NCI-H1436 (cell line): ENCODE results near the gene EFCAB9.
"Not testable (repeated sequence)": the region's sequence is repeated elsewhere in the genome, so short reads cannot be mapped to it uniquely, and the experiment has no call there.

Experiments
- DNase-seq: peaks from one replicate; lab custom pipeline; 2025; lab: John Stamatoyannopoulos, UW

EFCAB9 gene

GRCh38 chr5:172188893-172189692 lies 4.9 kb upstream of the EFCAB9 start:
- DNase-seq = no peak

GRCh38 chr5:172189693-172190296 lies 4.2 kb upstream of the EFCAB9 start:
- DNase-seq = no peak

DNA sequence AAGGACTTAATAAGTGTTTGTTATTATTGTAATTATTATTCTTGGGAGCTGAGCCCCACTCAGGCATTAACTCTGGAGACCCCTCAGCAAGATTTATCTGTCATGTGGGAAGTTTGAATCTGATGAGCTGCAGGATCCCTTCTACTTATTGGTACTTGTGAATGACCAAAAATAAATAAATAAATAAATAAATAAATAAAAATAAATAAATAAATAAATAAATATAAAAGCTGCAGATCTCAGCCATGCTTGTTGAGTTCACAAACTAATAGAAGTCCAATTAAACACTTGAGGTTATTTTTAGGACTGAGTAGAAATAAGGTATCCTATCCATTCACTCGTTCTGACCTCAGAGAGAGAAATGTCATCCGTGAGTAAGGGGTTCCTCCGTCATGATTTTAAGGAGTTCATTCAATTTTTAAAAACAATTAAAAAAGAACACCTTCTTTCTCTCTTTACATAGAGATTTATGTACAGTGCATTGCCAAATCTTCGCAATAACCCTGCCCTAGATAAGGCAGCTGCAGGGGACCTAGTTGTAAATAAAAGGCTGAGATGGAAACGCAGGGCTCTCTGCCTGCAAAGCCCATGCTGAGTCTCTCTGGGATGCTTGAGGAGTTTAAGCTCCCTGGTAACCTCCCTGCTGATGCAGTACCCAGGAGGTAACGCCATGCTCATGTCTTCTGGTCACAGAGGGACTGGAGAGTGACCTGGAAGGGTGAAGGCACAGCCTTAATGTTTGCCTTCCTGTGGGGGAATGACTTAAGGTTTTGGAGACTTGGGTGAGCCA lies 1.2 kb downstream of the EFCAB9 start:
- no peak for DNase-seq

DNA sequence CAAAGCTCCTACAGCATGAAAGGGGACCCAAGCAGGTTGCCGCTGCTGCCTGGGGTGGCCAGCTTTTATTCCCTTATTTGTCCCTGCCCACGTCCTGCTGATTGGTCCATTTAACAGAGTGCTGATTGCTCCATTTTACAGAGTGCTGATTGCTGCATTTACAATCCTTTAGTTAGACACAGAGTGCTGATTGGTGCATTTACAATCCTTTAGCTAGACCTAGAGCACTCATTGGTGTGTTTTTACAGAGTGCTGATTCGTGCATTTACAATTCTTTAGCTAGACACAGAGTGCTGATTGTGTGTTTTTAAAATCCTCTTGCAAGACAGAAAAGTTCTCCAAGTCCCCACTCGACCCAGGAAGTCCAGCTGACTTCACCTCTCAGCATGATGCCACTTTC lies 3.8 kb downstream of the EFCAB9 start:
- DNase-seq = not testable (repeated sequence)

DNA sequence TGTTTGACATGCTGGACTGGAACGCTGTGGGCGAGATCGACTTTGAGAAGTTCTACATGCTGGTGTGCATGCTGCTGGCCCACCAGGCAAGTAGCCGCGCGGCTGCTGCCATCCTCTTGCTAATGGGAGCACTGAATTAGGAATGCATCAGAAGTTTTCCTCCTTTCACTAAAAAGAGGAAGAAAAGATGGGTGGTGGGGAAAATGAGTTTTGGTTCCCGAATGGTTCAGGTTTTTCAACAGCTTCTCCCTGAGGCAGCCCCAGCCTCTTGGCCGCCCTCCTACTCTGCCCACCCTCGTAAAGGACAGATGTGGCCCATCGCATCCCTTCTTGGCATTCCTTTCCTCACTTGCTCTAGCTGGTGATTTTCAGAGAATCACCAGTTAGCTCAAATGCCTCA lies 5.5 kb downstream of the EFCAB9 start:
- no peak for DNase-seq

- no peak for DNase-seq
Observed at GRCh38 chr5:172200476-172200875, 6.5 kb downstream of the EFCAB9 start.

GRCh38 chr5:172205984-172206383 lies 12.0 kb downstream of the EFCAB9 start:
- not testable (repeated sequence) for DNase-seq

- no peak for DNase-seq
Observed at GRCh38 chr5:172207511-172207910, 13.5 kb downstream of the EFCAB9 start.

DNA sequence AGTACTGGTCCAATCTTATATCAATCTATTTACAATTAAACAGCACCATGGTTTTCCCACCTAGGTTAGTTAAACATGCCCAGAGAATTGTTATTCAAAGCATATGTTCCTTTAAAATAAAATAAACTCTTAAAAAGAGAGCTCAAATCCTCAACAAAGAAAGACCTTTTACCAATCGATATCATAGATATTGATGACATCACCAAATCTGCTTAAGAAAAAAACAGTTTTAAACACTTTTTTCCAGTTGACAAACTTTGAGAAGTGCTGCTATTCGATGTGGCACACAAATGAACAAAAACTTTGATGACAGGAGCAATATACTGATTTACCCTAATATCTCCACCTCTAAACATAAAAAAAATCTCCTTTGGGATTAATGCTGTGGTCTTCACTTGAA lies 15.7 kb downstream of the EFCAB9 start:
- DNase-seq = no peak

GRCh38 chr5:172211676-172212075 lies 17.7 kb downstream of the EFCAB9 start:
- DNase-seq = no peak

DNA sequence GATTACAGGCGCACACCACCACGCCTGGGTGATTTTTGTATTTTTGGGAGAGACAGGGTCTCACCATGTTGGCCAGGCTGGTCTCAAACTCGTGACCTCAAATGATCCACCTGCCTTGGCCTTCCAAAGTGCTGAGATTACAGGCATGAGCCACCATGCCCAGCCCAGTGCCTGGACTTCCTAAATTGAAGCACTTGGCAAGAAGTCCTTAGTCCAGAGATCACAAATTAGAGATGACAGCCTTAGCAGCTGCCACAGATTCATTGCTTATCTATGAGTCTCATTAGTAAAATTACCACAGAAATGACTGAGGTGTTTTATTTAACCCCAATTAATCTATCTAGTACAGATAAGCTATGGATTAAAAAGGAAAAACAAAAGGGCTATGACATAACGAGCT lies 19.2 kb downstream of the EFCAB9 start:
- DNase-seq = no peak

- no peak for DNase-seq
Observed at GRCh38 chr5:172216345-172216744, 22.4 kb downstream of the EFCAB9 start.

DNA sequence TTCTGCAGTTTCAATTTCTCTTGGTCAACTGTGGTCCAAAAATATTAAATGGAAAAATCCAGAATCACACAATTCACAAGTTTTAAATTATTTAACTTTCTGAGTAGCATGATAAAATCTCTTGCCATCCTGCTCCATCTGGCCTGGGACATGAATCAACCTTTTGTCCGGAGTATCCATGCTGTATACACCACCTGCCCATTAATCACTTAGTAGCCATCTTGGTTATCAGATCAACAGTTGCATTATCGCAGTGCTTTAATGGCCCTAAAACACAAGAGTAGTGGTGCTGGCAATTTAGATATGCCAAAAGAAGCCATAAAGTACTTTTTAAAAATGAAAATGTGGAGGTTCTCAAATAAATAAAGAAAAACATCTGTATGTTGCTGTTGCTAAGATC lies 25.3 kb downstream of the EFCAB9 start:
- DNase-seq = no peak

GRCh38 chr5:172223901-172224873 lies 30.2 kb downstream of the EFCAB9 start:
- no peak for DNase-seq

- DNase-seq = no peak
Observed at GRCh38 chr5:172224996-172225395, 31.0 kb downstream of the EFCAB9 start.

DNA sequence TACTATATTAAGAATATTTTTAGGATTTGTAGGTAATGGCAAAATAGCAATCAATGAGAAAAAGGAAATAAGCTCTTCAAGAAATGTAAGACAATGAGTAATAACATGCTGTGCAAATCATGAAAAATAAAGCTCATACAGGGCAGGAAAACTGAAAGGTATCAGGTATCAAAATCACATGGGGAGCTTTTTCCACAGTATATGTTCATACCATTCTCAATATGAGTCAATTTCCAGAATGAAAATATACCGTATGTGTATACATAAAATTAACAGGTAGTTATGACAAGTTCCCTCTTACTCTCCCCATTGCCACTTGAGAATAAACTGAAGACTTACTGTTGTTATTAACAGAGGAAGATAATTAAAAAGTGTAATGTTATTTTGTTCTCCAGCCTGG lies 35.9 kb downstream of the EFCAB9 start:
- no peak for DNase-seq

DNA sequence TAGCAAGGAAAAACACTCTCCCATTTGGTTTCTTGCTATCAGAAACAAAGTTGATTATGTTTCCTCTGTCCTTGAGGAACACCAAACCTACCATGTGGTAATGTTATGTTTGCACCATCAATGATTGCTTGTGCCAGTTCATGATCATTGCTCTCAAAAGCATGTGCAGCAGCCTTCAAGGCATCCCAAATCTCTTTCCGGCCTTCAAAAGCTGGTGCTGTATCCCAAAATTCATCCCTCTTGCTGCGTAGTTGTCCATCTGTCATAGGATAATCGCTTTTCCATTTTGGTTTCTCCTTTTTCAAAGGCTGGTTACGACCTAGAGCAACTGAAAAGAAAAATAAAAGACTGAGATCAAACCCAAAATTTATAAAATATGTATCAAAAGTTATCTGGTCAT lies 40.1 kb downstream of the EFCAB9 start:
- no peak for DNase-seq

- DNase-seq = no peak
Observed at GRCh38 chr5:172235132-172235780, 41.3 kb downstream of the EFCAB9 start.

DNA sequence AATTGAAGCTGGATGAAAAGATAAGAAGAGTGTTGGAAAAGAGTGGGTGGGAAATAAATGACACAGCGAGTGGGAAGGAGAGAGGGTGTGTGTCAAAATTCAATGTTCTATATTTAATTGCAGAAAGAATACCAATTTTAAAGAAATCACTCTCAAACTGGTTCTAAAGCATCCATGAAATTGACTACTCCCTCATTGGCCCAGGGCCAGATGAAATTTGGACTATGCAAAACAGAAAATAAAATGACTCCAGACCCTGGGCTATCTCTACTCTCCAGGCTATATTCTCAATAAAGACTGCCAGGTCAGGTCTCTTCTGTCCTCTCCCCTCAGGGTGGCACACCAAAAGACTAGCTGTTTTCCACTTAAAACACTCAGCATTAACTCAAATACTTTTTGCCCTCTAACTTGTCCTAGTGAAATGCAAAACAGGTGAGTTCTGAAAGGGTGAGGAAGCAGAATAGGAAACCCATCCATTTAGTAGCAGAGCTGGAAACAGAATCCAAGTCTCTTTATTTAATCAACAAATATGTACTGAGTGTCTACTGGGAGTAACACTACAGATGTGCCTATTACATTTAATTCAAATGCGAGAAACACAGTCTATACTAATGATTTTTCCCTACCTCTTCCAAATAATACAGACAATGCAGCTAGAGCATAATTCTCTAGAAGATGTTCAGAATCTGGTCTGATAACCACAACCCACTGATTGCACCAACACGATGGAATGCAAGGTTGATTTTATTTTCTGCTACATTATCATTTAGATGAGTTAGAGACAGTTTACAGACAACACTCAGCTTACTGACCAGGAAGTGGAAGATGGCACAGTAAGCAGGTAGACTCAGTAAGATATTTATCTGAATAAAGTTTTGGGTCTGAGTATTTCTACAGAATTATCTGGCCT lies 42.1 kb downstream of the EFCAB9 start:
- no peak for DNase-seq

DNA sequence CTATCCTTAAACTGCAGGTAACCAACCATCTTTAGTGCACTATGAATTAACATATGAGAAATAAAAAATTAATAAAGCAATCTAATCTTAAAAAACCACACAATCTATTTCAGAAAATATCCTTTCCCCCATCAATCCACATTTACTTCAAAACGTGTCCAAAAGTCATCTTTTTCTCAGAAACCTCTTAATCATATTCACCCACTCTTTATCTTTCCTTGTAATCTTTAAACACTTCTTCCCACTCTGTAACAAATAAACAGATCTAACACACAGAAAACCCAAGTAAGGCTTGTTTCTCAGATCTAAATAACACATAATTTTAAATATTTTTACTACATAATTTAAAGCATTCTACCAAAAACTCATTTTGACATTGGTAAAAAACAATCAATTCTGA lies 44.4 kb downstream of the EFCAB9 start:
- no peak for DNase-seq
